ENCODE data around the gene BYSL. TPM values are rescaled to one million over a fixed set of nuclear protein-coding genes. Genes with fewer than 3 reads are reported as not detected.

Gene BYSL
- total and polyA plus RNA-seq, 2 donors (not counting 3 experiments of a cell fraction or from before 2014, with no cell fraction given), result 33.1 to 41.8 TPM

- intact Hi-C loops (cut with micrococcal nuclease) (loop anchor here (1.0 to 2.0 kb wide), 3 partner anchors 15 to 130 kb away; partner anchors contain the start of genes TOMM6 and USP49), dilution Hi-C loops (cut with MboI; ENCODE audit: extremely low pct_ligation_motif_present, low sequenced_read_pairs) (no loop called here)
- no peak for TF ChIP-seq MYC (IDR thresholded peaks at IDR 0.05; ENCODE audit: low read depth, low read length)
- TF ChIP-seq JUN (IDR thresholded peaks at IDR 0.05; ENCODE audit: borderline replicate concordance, insufficient read depth, insufficient read length, low read depth), result peak; percentile 75
- TF ChIP-seq FOS (IDR thresholded peaks at IDR 0.05; ENCODE audit: borderline replicate concordance, insufficient read depth, low read length), result peak; percentile 87
- TF ChIP-seq POLR2AphosphoS5 (IDR thresholded peaks at IDR 0.05; ENCODE audit: insufficient read depth, low read depth, low read length), result peak; percentile 81
- TF ChIP-seq POLR2A (IDR thresholded peaks at IDR 0.05; ENCODE audit: low read depth, low read length), result peak; percentile 38
- FAIRE-seq, result peak; percentile 95
- Histone ChIP-seq H3K9ac (replicated peaks; ENCODE audit: extremely low read depth, insufficient read depth, low read length) (peak overlapping the region; percentile 73), H3K9me3 (replicated peaks; ENCODE audit: control insufficient read depth, insufficient read depth, low read length) (no peaks in the 10 kb centered on the region), H3K27me3 (ENCODE audit: control insufficient read depth in 2 of 2, insufficient read depth in 2 of 2, low read length in 2 of 2) (no peaks in the 10 kb centered on the region), H4K20me1 (replicated peaks; ENCODE audit: control insufficient read depth, extremely low read depth, insufficient read depth, low read length) (no peaks in the 10 kb centered on the region), H3K4me2 (ENCODE audit: insufficient read depth, low read length) (peak overlapping the region; percentile 87), H3K27ac (ENCODE audit: insufficient read depth, low read depth, low read length) (peak overlapping the region; percentile 91), H3K4me3 (replicated peaks in 1 of 3; ENCODE audit: insufficient read depth in 1 of 3, low read depth in 1 of 3, low read length in 3 of 3) (no peak overlapping the region), H3K9me1 (replicated peaks; ENCODE audit: control insufficient read depth, extremely low read depth, insufficient read depth, low read length) (no peaks in the 10 kb centered on the region), H3K79me2 (ENCODE audit: control insufficient read depth, insufficient read depth, low read length) (peaks cover 41% of the 10 kb centered on the region), H3K4me1 (ENCODE audit: control insufficient read depth, extremely low read depth, insufficient read depth, low read length) (peaks cover 27% of the 10 kb centered on the region), H3K36me3 (ENCODE audit: control insufficient read depth in 2 of 2, extremely low read depth in 1 of 2, insufficient read depth in 2 of 2, low read length in 2 of 2) (no peaks in the 10 kb centered on the region), H2AFZ (ENCODE audit: low read depth, low read length) (peak overlapping the region; percentile 64)
- ChIA-PET POLR2A (no interaction called here), CTCF (interaction anchor here (0.6 to 1.6 kb wide), 3 partner anchors 22 to 130 kb away, joined by 4 to 8 read pairs (median 4); partner anchors contain the start of gene TOMM6)
- DNase-seq (ENCODE audit: low read depth, low spot score), result peak; percentile 83
- BruUV-seq (replicated peaks), result no TSS peak
Measured at GRCh38 chr6:41917528-41917927, 3.8 kb upstream of the BYSL start.

- intact Hi-C loops (cut with micrococcal nuclease) (loop anchor here (1.0 to 2.0 kb wide), 8 partner anchors 15 to 295 kb away; partner anchors contain the start of genes MRPS10, TOMM6 and USP49), dilution Hi-C loops (cut with MboI; ENCODE audit: extremely low pct_ligation_motif_present, low sequenced_read_pairs) (no loop called here)
- Histone ChIP-seq H3K79me2 (ENCODE audit: control insufficient read depth, insufficient read depth, low read length) (peaks cover 63% of the 10 kb centered on the region), H3K27ac (ENCODE audit: insufficient read depth, low read depth, low read length) (peak overlapping the region; percentile 94), H3K27me3 (ENCODE audit: control insufficient read depth in 2 of 2, insufficient read depth in 2 of 2, low read length in 2 of 2) (no peaks in the 10 kb centered on the region), H4K20me1 (replicated peaks; ENCODE audit: control insufficient read depth, extremely low read depth, insufficient read depth, low read length) (no peaks in the 10 kb centered on the region), H3K9me3 (replicated peaks; ENCODE audit: control insufficient read depth, insufficient read depth, low read length) (no peaks in the 10 kb centered on the region), H3K4me2 (ENCODE audit: insufficient read depth, low read length) (peak overlapping the region; percentile 93), H3K4me1 (ENCODE audit: control insufficient read depth, extremely low read depth, insufficient read depth, low read length) (peaks cover 36% of the 10 kb centered on the region), H3K9me1 (replicated peaks; ENCODE audit: control insufficient read depth, extremely low read depth, insufficient read depth, low read length) (no peaks in the 10 kb centered on the region), H3K36me3 (ENCODE audit: control insufficient read depth in 2 of 2, extremely low read depth in 1 of 2, insufficient read depth in 2 of 2, low read length in 2 of 2) (no peaks in the 10 kb centered on the region), H3K4me3 (replicated peaks in 1 of 3; ENCODE audit: insufficient read depth in 1 of 3, low read depth in 1 of 3, low read length in 3 of 3) (peak overlapping the region; percentile 54 to 83 (median 82)), H2AFZ (ENCODE audit: low read depth, low read length) (peak overlapping the region; percentile 47), H3K9ac (replicated peaks; ENCODE audit: extremely low read depth, insufficient read depth, low read length) (peak overlapping the region; percentile 96)
- FAIRE-seq (peak; percentile 74), DNase-seq (ENCODE audit: low read depth, low spot score) (no peak)
- no peak for TF ChIP-seq FOS (IDR thresholded peaks at IDR 0.05; ENCODE audit: borderline replicate concordance, insufficient read depth, low read length)
- TF ChIP-seq EZH2 (IDR thresholded peaks at IDR 0.05; ENCODE audit: borderline replicate concordance, low read depth, low read length, severe bottlenecking), result no peak
- no TSS peak for BruUV-seq (replicated peaks)
- ChIA-PET POLR2A (interaction anchor here (1.3 kb wide), 2 partner anchors 17 to 135 kb away, joined by 3 to 7 read pairs; partner anchors contain the start of gene TOMM6), CTCF (interaction anchor here (0.8 to 3.4 kb wide), 25 partner anchors 12 to 187 kb away, joined by 3 to 59 read pairs (median 6); partner anchors contain the start of genes CCND3, FRS3, TAF8 and TOMM6)
Measured at GRCh38 chr6:41921712-41921998, 356 bp downstream of the BYSL start.

Measured in endothelial cell of umbilical vein (primary cell).